NK-92 (cell line): ENCODE measurements around the gene PDE3B.
"Not testable (repeated sequence)": the region's sequence is repeated elsewhere in the genome, so short reads cannot be mapped to it uniquely, and the experiment has no call there.

Source experiments
- DNase-seq: peaks from one replicate; lab custom pipeline; 2025; ENCODE audit not compliant: unreplicated experiment; lab: John Stamatoyannopoulos, UW

The PDE3B gene

DNA sequence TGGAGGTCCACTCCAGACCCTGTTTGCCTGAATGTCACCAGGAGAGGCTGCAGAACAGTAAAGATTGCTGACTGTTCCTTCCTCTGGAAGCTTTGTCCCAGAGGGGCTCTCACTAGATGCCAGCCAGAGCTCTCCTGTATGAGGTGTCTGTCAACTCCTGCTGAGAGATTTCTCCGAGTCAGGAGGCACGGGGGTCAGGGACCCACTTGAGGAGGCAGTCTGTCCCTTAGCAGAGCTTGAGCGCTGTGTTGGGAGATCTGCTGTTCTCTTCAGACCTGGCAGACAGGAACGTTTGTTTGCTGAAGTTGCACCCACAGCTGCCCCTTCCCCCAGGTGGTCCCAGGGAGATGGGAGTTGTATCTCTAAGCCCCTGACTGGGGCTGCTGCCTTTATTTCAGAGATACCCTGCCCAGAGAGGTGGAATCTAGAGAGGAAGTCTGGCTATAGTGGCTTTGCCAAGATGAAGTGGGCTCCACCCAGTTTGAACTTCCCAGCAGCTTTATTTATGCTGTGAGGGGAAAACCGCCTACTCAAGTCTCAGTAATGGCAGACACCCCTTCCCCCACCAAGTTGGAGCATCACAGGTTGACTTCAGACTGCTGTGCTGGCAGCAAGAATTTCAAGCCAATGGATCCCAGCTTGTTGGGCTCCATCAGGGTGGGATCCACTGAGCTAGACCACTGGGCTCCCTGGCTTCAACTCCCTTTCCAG lies 99.4 kb downstream of the PDE3B start:
- no peak for DNase-seq

DNA sequence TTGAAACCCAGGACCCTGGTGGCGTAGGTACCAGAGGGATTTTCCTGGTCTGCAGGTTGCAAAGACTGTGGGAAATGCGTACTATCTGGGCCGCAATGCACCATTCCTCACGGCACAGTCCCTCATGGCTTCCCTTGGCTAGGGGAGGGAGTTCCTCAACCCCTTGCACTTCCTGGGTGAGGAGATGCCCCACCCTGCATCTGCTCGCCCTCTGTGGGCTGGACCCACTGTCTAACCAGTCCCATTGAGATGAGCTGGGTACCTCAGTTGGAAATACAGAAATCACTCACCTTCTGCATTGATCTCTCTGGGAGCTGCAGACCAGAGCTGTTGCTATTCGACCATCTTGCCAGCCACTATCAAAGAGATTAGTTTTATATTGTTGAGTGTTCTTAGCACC lies 100.1 kb downstream of the PDE3B start:
- not testable (repeated sequence) for DNase-seq

DNA sequence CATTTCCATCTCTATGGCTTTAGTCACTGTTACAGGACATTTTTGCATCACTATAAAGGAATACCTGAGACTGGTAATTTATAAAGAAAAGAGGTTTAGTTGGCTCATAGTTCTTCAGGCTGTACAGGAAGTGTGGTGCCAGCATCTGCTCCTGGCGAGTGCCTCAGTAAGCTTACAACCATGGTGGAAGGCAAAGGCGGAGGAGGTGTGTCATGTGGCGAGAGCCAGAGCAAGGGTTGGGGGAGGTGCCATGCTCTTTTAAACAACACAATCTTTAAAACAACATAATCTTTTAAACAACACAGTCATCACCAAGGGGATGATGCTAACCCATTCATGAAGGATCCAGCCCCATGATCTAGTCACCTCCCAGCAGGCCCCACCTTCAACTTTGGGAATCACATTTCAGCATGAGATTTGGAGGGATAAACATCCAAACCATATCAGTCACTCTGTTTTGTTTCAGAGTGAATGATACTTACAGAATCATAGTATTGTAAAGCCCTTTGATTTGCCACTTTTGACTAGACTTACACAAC lies 103.3 kb downstream of the PDE3B start:
- no peak for DNase-seq

DNA sequence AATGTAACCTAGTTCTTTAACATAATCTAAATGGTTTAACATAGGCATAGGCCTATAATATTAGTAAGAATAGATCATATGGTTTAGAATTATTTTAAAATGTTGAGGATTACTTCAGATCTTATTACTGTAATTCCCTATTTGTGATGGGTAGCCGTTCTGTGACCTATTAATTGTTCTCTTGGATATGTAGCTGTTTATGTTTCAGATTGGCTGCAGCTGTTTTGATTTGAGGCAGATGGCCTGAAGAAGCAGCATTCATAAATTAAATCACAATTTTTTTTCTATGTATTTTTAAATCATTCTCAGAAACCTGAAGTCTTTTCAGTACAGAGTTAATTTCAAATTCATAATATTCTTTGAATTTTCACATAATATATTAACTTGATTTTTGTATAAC lies 104.5 kb downstream of the PDE3B start:
- no peak for DNase-seq

DNA sequence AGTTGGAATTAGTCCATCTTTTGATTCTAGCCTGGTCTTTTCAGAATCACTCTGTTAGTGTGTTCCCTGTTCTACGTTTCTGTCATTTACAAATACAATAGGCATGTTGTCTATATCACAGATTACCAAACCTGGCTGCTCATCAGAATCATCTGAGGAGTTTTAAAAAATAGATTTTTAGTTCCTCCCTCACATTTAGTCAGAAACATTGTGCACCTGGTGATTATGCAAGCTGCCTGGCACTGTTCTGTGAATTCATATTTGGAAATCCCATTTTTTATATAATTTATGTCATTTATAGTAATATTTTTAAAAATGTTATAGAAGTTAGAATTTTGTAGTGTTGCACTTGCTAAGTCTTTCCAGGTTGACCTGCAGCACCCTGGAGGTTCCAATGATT lies 107.3 kb downstream of the PDE3B start:
- DNase-seq: no peak

DNA sequence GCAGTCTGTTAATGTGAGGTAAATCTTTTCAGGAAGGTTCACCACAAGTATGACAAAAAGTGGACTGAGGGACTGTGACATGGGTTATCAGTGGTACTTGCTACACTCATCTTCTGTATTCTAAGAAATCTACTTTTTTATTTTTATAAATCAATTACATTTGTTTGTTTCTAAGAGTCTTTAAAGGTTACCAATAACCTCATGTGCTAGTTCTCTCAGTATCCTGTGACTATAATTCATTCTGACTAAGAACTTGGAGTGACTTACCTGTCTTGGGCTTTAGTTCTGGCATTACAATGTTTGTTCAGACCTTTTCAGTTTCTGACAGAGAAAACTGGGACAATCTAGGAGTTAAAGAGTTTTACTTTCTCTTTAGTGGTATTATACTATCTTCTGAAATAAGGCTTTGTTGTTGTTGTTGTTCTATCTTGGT lies 108.4 kb downstream of the PDE3B start:
- DNase-seq: no peak

DNA sequence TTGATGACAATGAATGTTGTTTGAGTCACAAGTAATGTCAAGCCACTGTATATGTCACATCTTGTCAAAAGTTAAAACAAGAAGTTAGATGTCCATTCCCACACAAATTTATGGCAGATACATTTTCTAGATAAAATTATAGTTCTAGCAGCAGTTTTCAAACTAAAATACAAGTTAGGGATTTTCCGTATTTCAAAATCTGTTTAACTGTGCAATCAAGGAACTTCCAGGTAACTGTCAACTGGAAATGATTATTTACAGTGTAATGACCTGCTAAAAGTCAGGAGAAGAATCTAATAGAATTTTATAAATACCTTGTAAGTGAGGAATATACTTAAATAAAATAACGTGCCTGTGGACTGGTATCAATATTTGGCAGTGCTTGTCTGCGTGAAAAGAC lies 111.5 kb downstream of the PDE3B start:
- DNase-seq: no peak

DNA sequence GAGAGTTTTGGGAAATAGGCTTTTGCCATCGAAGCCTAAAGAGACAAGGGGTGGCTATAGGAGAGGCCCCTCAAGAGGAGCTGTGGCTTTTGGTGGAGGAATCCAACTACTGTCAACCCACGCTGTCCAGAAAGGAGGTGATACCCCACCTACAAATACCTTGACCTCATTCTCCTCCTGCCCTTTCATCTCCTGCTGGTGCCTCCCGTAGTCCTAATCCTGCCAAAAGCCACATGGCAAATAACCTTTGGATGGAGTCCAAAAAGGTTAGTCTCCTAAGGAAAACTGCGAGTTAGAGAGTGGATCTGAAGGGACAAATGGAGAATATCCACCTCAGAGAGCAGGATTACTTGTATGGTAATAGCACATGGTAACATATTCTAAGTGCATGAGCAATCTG lies 112.7 kb downstream of the PDE3B start:
- no peak for DNase-seq

DNA sequence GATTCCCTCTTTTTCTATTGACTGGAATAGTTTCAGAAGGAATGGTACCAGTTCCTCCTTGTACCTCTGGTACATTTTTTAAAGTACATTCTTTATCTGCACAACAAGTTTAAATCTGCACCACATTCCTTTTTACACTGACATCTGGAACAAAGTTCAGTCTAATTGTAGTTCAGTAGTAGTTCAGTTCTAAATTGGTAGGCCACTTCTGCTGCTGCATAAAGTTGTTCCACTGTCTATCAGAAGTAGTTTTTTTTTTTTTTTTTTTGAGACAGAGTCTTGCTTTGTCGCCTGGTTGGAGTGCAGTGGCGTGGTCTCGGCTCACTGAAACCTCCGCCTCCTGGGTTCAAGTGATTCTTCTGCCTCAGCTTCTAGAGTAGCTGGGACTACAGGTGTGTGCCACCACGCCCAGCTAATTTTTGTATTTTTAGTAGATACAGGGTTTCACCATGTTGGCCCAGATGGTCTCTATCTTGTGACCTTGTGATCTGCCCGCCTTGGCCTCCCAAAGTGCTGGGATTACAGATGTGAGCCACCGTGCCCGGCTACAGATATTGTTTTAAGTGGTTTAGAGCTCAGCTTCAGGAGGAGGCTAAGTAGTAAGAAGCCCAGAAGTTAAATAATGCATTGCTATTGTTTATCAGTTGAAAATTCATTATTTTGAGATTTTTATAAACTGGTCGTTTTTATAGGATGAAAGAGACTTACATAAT lies 115.9 kb downstream of the PDE3B start:
- DNase-seq: not testable (repeated sequence)

DNA sequence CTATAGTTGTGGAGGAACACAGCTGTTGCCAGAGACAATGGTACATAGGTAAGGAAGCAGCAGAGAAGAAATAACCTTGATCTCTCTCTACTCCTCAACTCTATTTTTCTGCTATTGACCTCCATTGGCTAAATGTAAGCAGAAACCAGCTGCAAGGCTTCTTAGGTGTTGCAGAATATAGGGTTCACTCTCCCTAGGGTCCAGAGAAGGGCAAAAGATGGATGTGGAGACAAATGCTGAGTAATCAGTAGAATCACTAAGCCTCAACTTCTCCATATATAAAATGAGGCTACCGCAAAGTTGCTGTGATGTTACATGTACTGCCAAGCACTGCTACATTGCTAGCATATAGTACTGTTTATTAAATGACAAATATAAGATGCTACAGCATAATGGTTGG lies 120.6 kb downstream of the PDE3B start:
- DNase-seq: no peak

DNA sequence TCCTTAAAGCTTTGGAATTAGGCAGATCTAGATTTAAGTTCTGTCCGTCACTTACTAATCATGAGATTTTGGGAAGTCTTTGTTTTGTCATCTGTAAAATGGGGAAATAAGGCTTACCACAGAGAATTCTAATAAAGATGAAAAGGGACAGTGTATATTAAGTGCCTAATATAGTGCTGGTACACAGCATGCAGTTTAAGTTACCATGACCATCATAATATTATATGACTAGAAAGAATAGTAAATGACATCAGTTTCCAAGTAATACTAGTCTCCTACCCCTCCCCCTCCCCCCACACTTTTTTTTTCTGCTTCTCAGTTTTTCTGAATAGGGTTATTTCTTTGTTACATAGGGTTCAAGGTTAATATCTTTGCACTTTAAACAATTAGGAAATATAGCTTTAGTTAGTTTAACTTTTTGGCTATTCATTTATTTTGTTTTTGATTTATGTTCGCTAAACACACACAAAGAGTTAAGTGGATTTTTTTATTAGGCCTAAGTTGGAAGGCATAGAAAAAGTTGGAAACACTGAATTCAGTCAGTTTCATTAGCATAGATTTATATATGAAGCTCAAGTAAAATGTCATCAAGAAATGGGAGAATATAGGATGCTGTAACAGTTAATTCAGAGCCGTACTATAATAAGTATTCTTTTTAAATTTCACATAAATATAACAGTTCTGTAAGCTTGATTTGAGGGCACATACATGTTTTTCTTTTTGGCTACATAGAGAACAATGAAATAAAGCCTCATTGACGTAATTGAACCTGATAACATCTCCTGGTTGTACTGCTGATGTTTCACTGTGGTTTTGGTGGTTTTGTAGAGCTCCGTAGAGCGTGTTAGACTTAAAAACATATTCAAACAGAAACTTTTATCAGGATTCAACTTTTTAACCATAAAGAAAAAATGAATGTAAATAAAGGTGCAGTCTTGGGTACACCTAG lies 121.2 kb downstream of the PDE3B start:
- no peak for DNase-seq

DNA sequence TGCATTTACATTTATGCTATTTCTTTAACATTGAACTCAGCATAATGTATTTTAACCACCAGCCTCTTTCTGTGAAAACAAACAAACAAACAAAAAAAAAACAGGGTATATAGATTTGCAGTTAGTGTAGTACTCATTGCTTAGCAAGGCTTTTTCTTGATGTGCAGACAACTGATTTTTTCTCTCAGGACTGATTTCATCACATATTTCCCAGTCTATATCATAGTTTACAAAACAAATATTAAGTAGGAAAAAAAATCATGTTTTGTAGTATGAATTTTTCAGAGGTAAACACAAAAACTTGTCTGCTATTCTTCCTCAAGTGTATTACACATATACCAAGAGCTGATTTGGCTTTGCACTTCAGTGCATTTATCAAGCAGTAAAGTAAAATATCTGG lies 123.0 kb downstream of the PDE3B start:
- no peak for DNase-seq

DNA sequence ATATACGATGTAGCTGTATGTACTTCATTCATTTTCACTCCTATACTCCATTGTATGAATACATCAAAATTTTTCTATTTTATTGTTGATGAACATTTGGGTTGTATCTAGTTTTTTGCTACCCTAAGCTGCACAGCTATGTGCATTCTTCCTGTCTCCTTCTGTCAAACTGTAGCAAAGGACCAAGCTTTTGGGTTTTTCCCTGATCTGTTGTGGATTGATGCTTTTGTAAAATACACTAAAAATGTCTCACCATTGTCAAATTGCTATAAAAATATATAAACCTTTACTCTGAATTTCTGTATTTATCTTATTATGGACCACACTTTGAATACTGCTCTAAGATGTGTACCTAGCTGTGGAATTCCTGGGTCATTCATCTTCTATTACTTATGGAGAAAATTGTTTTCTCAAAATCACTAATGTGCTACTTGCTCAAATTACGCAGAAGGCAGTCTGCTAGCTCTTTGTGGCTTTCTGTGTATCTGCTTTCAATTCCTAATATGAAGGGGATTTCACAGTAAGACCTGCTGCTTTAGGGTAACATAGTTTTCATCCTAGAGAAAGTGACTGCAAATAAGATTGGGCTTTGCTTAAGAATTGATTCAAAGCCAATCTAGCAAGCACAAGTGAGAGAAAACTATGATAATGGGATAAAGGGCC lies 125.1 kb downstream of the PDE3B start:
- DNase-seq: no peak

DNA sequence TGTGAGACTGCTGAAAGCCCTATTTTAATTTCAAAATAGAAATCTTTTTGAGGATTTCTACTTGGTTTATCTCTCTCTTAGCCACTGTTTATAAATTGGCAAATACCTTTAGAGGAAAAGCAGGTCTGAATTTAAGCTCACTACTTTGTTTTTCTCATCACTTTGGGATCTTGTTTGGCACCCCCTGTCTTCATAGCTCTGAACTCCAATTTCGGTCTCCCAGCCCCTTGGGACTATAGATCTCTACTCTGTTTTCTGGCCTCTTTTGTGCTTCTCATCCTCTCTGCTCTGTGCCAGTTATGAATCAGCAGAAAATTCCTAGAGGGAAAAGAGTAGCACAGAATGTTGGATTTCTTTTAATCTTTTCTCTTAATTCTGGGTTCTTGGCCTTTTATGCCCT lies 130.2 kb downstream of the PDE3B start:
- no peak for DNase-seq

DNA sequence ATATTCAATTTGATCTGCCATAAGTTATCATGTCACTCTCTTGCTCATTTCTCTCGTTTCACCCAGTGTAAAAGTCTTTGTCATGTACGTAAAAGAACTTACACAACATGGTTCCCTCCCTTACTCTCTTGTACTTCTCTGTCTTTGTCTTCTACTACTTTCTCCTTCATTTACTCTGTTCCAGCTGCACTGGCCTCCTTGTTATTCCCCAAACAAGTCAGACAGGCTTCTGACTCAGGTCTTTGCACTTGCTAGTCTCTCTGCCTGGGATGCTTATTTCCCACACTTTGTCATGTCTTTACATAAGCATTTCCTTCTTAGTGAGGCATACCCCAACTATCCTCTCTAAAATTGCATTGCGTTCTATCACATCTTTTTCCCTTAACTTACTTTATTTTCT lies 131.1 kb downstream of the PDE3B start:
- DNase-seq: no peak

DNA sequence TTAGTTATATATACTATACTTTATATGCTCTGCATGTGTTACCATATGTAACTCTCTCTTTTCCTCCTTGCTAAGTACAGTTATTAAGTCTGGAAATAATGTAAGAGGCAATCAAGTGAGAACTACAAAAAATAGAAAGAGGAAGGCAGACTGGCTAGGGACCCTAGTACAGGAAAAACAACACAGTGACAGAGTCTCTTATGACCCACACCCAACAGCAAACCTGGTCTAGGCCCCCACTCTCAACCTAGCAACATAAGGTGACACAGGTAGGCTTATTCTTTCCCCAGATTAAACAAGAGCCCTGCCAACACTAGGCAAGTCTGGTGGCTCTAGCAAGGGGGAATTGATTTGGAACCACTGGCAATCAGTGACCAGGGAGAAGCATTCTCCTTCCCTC lies 132.3 kb downstream of the PDE3B start:
- DNase-seq: no peak

DNA sequence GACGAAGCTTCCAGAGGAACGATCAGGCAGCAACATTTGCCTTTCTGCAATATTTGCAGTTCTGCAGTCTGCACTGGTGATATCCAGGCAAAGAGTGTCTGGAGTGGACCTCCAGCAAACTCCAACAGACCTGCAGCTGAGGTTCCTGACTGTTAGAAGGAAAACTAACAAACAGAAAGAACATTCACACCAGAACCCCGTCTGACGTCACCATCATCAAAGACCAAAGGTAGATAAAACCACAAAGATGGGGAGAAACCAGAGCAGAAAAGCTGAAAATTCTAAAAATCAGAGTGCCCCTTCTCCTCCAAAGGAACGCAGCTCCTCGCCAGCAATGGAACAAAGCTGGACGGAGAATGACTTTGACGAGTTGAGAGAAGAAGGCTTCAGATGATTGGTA lies 134.9 kb downstream of the PDE3B start:
- DNase-seq: not testable (repeated sequence)

DNA sequence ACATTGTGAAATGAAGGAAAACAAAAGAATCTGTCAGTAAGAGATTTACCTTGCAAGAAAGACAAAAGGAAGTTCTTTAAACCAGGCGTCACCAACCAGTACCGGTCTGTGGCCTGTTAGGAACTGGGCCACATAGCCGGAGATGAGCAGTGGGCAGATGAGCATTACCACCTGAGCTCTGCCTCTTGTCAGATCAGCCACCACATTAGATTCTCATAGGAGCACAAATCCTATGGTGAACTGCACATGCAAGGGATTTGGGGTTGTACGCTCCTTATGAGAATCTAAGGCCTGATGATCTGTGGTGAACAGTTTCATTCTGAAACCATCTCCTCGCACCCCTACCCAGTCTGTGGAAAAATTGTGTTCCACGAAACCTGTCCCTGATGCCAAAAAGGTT lies 140.2 kb downstream of the PDE3B start:
- no peak for DNase-seq

DNA sequence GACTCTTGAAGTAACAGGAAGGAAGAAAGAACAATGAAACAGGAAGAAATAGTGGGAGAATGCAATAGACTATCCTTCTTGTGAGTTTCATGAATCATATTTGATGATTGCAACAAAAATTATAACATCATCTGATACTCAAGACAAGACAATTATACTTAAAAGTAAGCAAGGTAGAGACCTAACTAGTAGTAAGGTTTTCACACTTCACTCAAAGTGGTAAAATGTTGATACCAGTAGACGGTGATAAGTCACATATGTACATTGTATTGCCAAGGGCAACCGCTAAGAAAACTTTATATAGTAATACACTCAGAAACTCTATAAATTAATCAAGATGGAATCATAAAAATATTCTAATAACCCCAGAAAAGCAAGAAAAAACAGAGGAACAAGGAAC lies 140.6 kb downstream of the PDE3B start:
- no peak for DNase-seq

DNA sequence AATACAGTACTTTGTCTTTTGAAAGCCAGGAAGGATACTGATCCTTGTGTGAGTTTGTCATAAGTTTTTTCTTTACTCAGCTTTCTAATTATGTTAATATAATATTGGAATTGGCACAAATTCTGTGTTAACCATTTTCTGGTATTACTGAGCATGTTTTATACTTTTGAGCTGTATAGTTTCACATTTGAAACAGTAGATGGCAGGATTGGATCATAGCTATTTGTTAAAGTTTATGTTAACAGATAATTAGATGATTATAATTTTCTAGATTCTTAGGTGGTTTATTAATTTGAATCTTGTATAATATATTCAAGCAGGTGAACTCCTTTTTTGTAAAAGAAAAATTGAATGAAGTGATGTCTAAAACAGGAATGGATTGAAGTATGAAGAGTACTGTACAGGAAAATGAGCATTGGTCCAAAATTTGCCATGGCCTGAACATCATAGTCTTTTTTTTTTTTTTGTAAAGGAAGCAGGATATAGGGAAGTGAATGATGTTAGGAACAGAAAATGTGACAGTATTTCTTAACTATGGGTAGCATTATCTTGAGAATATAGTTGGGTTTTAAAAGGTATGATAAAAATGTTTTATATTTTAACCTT lies 146.4 kb downstream of the PDE3B start:
- DNase-seq: no peak
